Measurements from ENCODE around the gene STX2.
"Not testable (repeated sequence)": the region's sequence is repeated elsewhere in the genome, so short reads cannot be mapped to it uniquely, and the experiment has no call there.

Gene STX2

DNA sequence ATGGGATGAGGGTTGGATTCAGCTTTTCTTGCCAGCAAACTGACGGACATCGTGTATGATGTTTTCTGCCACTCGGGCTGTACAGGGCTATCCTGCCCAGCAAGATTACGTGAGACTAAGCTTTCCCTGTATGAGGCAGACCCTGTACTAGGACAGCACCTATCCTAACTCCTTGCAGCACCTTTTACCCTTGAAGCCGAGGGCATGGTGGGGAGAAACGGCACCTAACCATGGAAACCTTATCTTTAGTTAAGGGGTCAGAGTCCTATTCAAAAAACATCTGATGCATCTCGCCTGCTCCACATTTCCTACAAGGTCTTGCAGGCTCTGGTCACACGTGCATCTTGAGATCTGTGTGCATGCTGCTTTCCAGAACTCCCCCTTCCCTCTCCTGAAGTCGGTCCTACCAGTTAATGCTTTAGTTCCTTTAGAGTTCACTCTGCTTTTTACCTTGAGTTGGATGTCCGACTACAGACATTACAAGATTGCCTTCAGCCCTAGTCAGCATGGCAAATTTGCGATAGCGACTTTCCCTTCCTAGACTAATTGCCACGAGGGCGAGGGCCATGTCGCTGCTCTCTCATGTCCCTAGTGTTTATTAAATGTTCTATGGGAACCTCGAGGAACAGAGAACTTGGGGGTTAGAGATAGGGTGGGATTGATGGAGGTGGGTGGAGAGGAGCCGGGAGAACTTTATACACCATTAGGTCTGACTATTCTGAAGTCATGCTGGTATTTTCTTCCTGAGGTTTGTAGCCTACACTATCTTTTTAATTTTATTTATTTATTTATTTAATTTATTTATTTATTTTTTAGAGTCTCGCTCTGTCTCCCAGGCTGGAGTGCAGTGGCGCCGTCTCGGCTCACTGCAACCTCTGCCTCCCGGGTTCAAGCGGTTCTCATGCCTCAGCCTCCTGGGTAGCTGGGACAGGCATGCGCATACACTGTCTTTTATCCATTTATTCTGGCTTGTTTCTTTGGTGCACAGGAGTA is 39.4 kb upstream of the STX2 start:
- TF ChIP-seq, protein P1, sequence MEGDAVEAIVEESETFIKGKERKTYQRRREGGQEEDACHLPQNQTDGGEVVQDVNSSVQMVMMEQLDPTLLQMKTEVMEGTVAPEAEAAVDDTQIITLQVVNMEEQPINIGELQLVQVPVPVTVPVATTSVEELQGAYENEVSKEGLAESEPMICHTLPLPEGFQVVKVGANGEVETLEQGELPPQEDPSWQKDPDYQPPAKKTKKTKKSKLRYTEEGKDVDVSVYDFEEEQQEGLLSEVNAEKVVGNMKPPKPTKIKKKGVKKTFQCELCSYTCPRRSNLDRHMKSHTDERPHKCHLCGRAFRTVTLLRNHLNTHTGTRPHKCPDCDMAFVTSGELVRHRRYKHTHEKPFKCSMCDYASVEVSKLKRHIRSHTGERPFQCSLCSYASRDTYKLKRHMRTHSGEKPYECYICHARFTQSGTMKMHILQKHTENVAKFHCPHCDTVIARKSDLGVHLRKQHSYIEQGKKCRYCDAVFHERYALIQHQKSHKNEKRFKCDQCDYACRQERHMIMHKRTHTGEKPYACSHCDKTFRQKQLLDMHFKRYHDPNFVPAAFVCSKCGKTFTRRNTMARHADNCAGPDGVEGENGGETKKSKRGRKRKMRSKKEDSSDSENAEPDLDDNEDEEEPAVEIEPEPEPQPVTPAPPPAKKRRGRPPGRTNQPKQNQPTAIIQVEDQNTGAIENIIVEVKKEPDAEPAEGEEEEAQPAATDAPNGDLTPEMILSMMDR (IDR thresholded peaks at IDR 0.05; ENCODE audit: low read depth, low read length): no peak
- DNase-seq (ENCODE audit: extremely low read depth, low read depth): no peak

DNA sequence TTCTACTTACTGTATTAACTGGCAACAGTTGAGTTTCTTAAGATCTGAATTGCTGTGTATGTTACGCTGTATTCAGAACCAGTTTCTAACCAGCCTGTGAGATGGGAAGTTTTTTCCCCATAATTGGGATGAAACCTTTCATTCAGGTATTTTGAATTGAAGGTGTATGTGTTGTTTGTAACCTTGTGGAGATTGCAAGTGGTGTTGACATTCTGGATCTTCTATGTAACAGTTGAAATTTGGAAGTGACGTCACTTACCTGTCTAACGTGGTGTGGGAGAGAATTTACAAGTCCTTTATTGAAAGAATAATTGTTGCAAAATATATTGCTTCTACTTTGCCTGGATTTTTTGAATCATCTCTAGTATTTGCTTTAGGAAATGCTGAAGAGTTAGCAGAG is 38.3 kb upstream of the STX2 start:
- DNase-seq (ENCODE audit: extremely low read depth, low read depth): no peak
- TF ChIP-seq, protein P1 (IDR thresholded peaks at IDR 0.05; ENCODE audit: low read depth, low read length): no peak

DNA sequence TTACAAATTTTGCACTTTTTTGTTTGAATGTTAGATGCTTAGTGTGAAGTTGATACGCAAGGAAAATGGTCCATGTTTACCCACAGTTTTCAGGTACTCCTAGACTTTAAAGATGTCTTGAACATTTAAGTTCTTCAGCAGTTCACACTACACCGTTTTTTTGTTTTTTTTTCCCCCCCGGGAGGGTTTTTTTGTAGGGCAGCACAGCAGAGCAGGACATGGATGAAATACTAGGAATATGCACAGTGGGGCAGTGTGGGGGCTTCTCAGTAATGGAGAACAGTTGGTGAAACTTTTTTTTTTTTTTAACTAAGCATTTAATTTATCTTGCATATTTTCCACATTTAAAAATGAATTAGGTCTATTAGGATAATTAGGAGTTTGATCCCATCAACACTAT is 37.7 kb upstream of the STX2 start:
- TF ChIP-seq, protein P1 (IDR thresholded peaks at IDR 0.05; ENCODE audit: low read depth, low read length): no peak
- no peak for DNase-seq (ENCODE audit: extremely low read depth, low read depth)

DNA sequence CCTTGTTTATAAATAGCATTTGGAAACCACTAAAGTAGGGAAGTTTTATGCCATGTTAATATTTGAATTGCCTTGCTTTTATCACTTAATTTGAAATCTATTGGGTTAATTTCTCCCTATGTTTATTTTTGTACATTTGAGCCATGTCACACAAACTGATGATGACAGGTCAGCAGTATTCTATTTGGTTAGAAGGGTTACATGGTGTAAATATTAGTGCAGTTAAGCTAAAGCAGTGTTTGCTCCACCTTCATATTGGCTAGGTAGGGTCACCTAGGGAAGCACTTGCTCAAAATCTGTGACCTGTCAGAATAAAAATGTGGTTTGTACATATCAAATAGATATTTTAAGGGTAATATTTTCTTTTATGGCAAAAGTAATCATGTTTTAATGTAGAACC is 37.2 kb upstream of the STX2 start:
- TF ChIP-seq, protein P1 (IDR thresholded peaks at IDR 0.05; ENCODE audit: low read depth, low read length): no peak
- DNase-seq (ENCODE audit: extremely low read depth, low read depth): no peak

DNA sequence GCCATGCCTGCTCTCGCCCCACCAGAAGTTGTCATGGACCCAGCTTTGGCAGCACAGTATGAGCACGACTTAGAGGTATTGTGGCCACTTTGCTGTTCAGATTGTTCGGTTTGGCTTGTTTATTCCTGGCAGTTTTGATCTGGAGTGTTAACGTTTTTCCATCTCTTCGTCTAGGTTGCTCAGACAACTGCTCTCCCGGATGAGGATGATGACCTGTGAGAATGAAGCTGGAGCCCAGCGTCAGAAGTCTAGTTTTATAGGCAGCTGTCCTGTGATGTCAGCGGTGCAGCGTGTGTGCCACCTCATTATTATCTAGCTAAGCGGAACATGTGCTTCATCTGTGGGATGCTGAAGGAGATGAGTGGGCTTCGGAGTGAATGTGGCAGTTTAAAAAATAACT is 36.7 kb upstream of the STX2 start:
- not testable (repeated sequence) for DNase-seq (ENCODE audit: extremely low read depth, low read depth)

DNA sequence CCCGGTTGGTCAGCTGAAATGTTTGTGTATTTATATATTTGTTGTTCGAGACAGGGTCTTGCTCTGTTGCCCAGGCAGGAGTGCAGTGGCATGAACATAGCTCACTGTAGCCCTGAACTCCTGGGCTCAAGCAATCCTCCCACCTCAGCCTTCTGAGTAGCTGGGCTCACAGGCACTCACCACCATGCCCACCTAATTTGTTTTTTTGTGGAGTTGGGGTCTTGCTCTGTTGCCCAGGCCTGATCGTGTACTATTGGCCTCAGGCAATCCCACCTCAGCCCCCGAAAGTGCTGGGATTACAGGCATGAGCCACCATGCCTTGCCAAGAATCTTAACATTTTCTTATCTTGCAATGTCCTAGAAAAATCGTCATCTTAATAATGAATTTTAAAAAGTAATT is 36.1 kb upstream of the STX2 start:
- DNase-seq (ENCODE audit: extremely low read depth, low read depth): no peak
- TF ChIP-seq, protein P1 (IDR thresholded peaks at IDR 0.05; ENCODE audit: low read depth, low read length): no peak

DNA sequence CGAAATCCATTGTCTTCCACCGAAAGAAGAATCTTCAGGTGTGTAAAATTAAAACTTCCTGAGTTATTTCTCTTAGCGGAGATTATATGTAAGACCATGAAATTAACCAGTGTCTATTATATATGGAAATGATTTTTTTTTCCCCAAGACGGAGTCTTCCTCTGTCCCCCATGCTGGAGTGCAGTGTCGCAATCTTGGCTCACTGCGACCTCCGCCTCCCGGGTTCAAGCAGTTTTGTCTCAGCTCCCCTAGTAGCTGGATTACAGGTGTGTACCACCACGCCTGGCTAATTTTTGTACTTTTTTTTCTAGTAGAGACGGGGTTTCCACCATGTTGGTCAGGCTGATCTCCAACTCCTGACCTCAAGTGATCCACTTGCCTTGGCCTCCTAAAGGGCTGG is 35.6 kb upstream of the STX2 start:
- TF ChIP-seq, protein P1 (IDR thresholded peaks at IDR 0.05; ENCODE audit: low read depth, low read length): no peak
- no peak for DNase-seq (ENCODE audit: extremely low read depth, low read depth)
